Keratinocyte (primary cell): ENCODE measurements around the gene MXI1. TPM values are rescaled to one million over a fixed set of nuclear protein-coding genes. Genes with fewer than 3 reads are reported as not detected.
A peak's percentile ranks its signal among the peaks of the same experiment; 100 is the strongest.

Experiments used
- DNase-seq: peaks from one replicate; pipeline ENCODE4 v3.0.0-alpha.2; 2011; ENCODE audit warnings: low read depth, missing footprints, low spot score
- FAIRE-seq: peaks from 2 replicates; lab custom pipeline; 2011; peaks lifted over from hg19 to GRCh38; lab: Jason Lieb, UNC
- H2AFZ ChIP-seq: 2 replicates; pipeline ENCODE4 v1.6.0; 2012; ENCODE audit warnings: low read length, control low read depth, inconsistent platforms; ENCODE audit not compliant: control insufficient read depth
- H3K27ac ChIP-seq: 2 replicates; pipeline ENCODE4 v1.5.1; 2011; ENCODE audit warnings: low read length; ENCODE audit not compliant: control insufficient read depth, insufficient read depth
- H3K27me3 ChIP-seq: 3 replicates; pipeline ENCODE4 v1.6.0; 2011; ENCODE audit warnings: low read length; ENCODE audit not compliant: control insufficient read depth, insufficient read depth; ENCODE audit errors: extremely low read depth
- H3K36me3 ChIP-seq, 2 experiments: 2 replicates in 1 of 2; 3 replicates in 1 of 2; pipeline ENCODE4 v1.5.1; 2011; ENCODE audit warnings: low read length in 2 of 2, mild to moderate bottlenecking in 1 of 2; ENCODE audit not compliant: control insufficient read depth in 2 of 2, insufficient read depth in 2 of 2; ENCODE audit errors: extremely low read depth in 1 of 2
- H3K4me1 ChIP-seq: 3 replicates; pipeline ENCODE4 v1.5.1; 2011; ENCODE audit warnings: low read length; ENCODE audit not compliant: control insufficient read depth, insufficient read depth; ENCODE audit errors: extremely low read depth
- H3K4me2 ChIP-seq: 3 replicates; pipeline ENCODE4 v1.6.0; 2011; ENCODE audit warnings: low read depth, low read length; ENCODE audit not compliant: control insufficient read depth, insufficient read depth; ENCODE audit errors: extremely low read depth
- H3K4me3 ChIP-seq, 3 experiments: fragments of 200-600 bp in 1 of 3; sonication (generic) in 1 of 3; 2 replicates in 2 of 3; 3 replicates in 1 of 3; pipeline ENCODE4 v1.5.1; 2011 to 2016; ENCODE audit warnings: low read length in 3 of 3, mild to moderate bottlenecking in 3 of 3, control low read depth in 2 of 3, inconsistent platforms in 1 of 3, low read depth in 1 of 3, mixed read lengths in 1 of 3, mixed run types in 1 of 3, moderate library complexity in 1 of 3; ENCODE audit not compliant: control insufficient read depth in 2 of 3, insufficient read depth in 2 of 3; ENCODE audit errors: extremely low read depth in 1 of 3
- H3K79me2 ChIP-seq: 2 replicates; pipeline ENCODE4 v1.6.0; 2012; ENCODE audit warnings: low read length; ENCODE audit not compliant: control insufficient read depth, insufficient read depth
- H3K9ac ChIP-seq: 3 replicates; pipeline ENCODE4 v1.6.0; 2011; ENCODE audit warnings: low read length; ENCODE audit not compliant: control insufficient read depth, insufficient read depth; ENCODE audit errors: extremely low read depth
- H3K9me1 ChIP-seq: 3 replicates; pipeline ENCODE4 v1.6.0; 2011; ENCODE audit warnings: low read length; ENCODE audit not compliant: control insufficient read depth, insufficient read depth; ENCODE audit errors: extremely low read depth
- H3K9me3 ChIP-seq: 2 replicates; pipeline ENCODE4 v1.5.1; 2012; ENCODE audit warnings: low read depth, low read length; ENCODE audit not compliant: control insufficient read depth
- H4K20me1 ChIP-seq: 3 replicates; pipeline ENCODE4 v1.6.0; 2011; ENCODE audit warnings: low read length; ENCODE audit not compliant: control insufficient read depth, insufficient read depth; ENCODE audit errors: extremely low read depth
- EZH2 ChIP-seq: IDR thresholded peaks from one replicate; pipeline ENCODE4 v1.6.1; 2012; ENCODE audit warnings: inconsistent platforms, mild to moderate bottlenecking, low read length, moderate library complexity
- dilution Hi-C: fragments of 300-500 bp; cut with MboI; formaldehyde crosslinking; loops from one replicate; pipeline ENCODE4 v1.7.0; 2020; ENCODE audit warnings: low sequenced_read_pairs; ENCODE audit not compliant: extremely low pct_ligation_motif_present
- polyA plus RNA-seq, 5 experiments: library from polyadenylated mRNA; depleted of rRNA in 3 of 5; stranded (reverse) in 3 of 5; stranded (forward) in 1 of 5; unstranded in 1 of 5; fragments of >200 nt; gene quantifications; 1 replicate in 1 of 5; 2 replicates in 3 of 5; 3 replicates in 1 of 5; pipeline versions ENCODE4 v1.2.1 to v1.2.3, GENCODE V29; 2011 to 2012; ENCODE audit warnings: missing spikeins in 2 of 5, low read depth in 1 of 5, low replicate concordance in 1 of 5
- TF ChIP-seq, protein P1 (sequence below), 3 experiments: IDR thresholded peaks in 1 of 3; conservative IDR thresholded peaks in 1 of 3; optimal IDR thresholded peaks in 1 of 3; 2 replicates in 2 of 3; 3 replicates in 1 of 3; pipeline versions ENCODE3 to v1.5.1; 2011; ENCODE audit warnings: low read length in 3 of 3, mild to moderate bottlenecking in 3 of 3, moderate library complexity in 2 of 3, control low read depth in 1 of 3, inconsistent platforms in 1 of 3; ENCODE audit not compliant: insufficient read depth in 2 of 3; ENCODE audit errors: extremely low read depth in 1 of 3

MXI1 gene
- polyA plus RNA-seq, 1 donor (not counting 4 experiments of a cell fraction or from before 2014, with no cell fraction given) = 17.8 TPM

DNA sequence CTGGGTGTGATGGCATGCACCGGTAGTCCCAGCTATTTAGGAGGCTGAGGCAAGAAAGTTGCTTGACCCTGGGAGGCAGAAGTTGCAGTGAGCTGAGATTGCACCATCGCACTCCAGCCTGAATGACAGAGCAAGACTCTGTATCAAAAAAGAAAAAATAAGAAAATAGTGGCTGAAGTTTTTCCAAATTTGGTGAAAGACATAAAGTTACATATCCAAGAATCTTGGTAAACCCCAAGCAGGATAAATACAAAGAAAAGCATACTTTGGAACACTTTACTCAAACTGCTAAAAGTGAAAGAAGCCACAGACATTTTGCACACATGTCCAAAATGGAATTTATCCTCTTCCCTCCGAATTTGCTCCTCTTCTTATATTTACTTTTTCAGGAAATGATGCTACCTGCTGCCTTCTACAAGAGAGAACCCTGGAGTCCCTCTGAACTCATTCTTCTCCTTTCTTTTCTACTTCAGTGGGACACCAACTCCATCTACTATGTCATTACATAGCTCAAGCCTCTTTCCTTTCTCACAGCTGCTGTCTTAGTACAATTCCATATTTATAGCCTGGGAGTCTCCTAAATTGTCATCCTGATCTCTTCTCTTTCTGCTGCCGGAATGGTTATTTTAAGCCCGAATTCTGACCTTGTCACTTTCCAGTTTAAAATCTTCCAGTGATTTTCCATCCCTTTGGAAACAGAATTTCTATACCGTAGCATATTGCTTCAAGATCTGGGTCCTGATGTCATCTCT lies 114.6 kb downstream of the MXI1 start:
- H3K4me1 ChIP-seq = peaks cover 34% of the 10 kb centered on the region
- no peaks in the 10 kb centered on the region for H3K36me3 ChIP-seq
- no peak overlapping the region for H3K9ac ChIP-seq
- H3K9me3 ChIP-seq = no peaks in the 10 kb centered on the region
- H3K79me2 ChIP-seq = no peaks in the 10 kb centered on the region
- no peaks in the 10 kb centered on the region for H4K20me1 ChIP-seq
- H2AFZ ChIP-seq = no peak overlapping the region
- no peak overlapping the region for H3K4me2 ChIP-seq
- no peak for FAIRE-seq
- H3K9me1 ChIP-seq = no peaks in the 10 kb centered on the region
- dilution Hi-C loops = loop anchor here (25.0 kb wide), 2 partner anchors 240 to 565 kb away; partner anchors contain the start of gene SMC3
- no peak overlapping the region for H3K27ac ChIP-seq
- TF ChIP-seq, protein P1, sequence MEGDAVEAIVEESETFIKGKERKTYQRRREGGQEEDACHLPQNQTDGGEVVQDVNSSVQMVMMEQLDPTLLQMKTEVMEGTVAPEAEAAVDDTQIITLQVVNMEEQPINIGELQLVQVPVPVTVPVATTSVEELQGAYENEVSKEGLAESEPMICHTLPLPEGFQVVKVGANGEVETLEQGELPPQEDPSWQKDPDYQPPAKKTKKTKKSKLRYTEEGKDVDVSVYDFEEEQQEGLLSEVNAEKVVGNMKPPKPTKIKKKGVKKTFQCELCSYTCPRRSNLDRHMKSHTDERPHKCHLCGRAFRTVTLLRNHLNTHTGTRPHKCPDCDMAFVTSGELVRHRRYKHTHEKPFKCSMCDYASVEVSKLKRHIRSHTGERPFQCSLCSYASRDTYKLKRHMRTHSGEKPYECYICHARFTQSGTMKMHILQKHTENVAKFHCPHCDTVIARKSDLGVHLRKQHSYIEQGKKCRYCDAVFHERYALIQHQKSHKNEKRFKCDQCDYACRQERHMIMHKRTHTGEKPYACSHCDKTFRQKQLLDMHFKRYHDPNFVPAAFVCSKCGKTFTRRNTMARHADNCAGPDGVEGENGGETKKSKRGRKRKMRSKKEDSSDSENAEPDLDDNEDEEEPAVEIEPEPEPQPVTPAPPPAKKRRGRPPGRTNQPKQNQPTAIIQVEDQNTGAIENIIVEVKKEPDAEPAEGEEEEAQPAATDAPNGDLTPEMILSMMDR (optimal IDR thresholded peaks at IDR 0.05 in 1 of 3, IDR thresholded peaks at IDR 0.05 in 1 of 3, conservative IDR thresholded peaks at IDR 0.05 in 1 of 3; ENCODE audit: extremely low read depth in 1 of 3, insufficient read depth in 2 of 3, low read length in 3 of 3) = no peak
- no peak for TF ChIP-seq EZH2
- no peak overlapping the region for H3K4me3 ChIP-seq
- no peak for DNase-seq
- H3K27me3 ChIP-seq = no peaks in the 10 kb centered on the region

GRCh38 chr10:110323503-110323902 lies 116.1 kb downstream of the MXI1 start:
- Histone ChIP-seq H4K20me1 (no peaks in the 10 kb centered on the region), H3K36me3 (no peaks in the 10 kb centered on the region), H3K4me3 (no peak overlapping the region), H3K9me3 (no peaks in the 10 kb centered on the region), H3K27ac (no peak overlapping the region), H3K9me1 (no peaks in the 10 kb centered on the region), H3K4me1 (peaks cover 38% of the 10 kb centered on the region), H2AFZ (no peak overlapping the region), H3K4me2 (no peak overlapping the region), H3K79me2 (no peaks in the 10 kb centered on the region), H3K9ac (no peak overlapping the region), H3K27me3 (no peaks in the 10 kb centered on the region)
- FAIRE-seq = peak; percentile 90
- TF ChIP-seq EZH2 = no peak
- TF ChIP-seq, protein P1 (optimal IDR thresholded peaks at IDR 0.05 in 1 of 3, IDR thresholded peaks at IDR 0.05 in 1 of 3, conservative IDR thresholded peaks at IDR 0.05 in 1 of 3; ENCODE audit: extremely low read depth in 1 of 3, insufficient read depth in 2 of 3, low read length in 3 of 3) = no peak
- DNase-seq = peak; percentile 60
- dilution Hi-C loops = loop anchor here (25.0 kb wide), 2 partner anchors 239 to 564 kb away; partner anchors contain the start of gene SMC3
